ENCODE measurements around the gene ZFYVE28. TPM values are rescaled to one million over a fixed set of nuclear protein-coding genes. Genes with fewer than 3 reads are reported as not detected.

Gene ZFYVE28
- polyA plus RNA-seq, 1 donor from 2014 or later = 1.0 TPM

GRCh38 chr4:2248821-2249261, 169.6 kb downstream of the ZFYVE28 start:
- Mint-ChIP-seq H3K4me3 (no peak overlapping the region), H3K27ac (peak overlapping the region in 1 of 3 donors; percentile 73), H3K36me3 (no peaks in the 10 kb centered on the region), H3K9me3 (no peaks in the 10 kb centered on the region), H3K4me1 (peaks cover 2 to 9% (median 6%) of the 10 kb centered on the region in 3 donors), H3K27me3 (no peaks in the 10 kb centered on the region)

GRCh38 chr4:2248044-2248780, 170.2 kb downstream of the ZFYVE28 start:
- H3K27me3 Mint-ChIP-seq = no peaks in the 10 kb centered on the region
- peaks cover 7 to 15% (median 11%) of the 10 kb centered on the region in 3 donors for H3K4me1 Mint-ChIP-seq
- peak overlapping the region in 1 of 3 donors; percentile 73 for H3K27ac Mint-ChIP-seq
- H3K4me3 Mint-ChIP-seq = no peak overlapping the region
- no peaks in the 10 kb centered on the region for H3K36me3 Mint-ChIP-seq
- H3K9me3 Mint-ChIP-seq = no peaks in the 10 kb centered on the region

DNA sequence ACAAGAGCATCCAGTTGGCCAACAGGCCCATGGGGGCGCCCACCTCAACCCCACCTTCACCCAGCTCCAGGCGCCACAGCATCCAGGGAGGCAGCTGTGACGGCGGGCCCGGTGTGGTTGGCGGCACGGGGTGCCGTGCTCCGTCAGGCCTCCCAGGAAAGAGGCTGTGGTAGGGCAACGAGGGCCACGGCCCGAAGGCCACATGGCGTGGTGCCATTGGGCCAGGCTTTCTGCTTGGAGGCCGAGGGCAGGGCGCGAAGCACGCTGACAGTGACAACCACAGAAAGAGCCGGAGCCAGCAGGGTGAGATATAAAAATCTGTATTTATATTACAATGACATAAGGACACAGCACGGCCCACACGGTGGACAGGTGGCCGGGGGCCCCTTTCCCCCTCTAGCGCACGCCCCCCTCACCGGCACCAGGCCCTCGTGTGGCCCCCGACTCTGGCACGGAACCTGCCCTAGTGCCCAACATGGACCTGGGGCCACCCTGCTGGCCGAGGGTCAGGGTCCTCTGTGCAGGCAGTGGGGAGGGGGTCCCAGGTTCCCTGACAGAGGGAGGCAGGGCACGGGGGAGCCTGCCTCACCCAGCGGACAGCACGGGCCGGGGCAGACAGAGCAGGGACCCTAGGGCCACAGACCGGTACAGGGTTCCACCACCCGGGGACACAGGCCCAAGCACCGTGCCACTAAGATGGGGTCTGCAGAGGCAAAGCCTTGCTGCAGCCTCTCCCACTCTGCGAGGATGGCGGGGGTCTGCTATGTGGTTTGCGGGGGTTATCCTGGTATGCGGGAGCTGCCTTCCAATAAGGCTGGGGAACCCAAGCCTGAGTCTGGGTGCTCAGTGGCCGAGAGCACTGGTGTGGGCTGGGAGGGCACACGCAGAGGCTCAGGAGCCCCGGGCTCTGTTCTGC, 171.1 kb downstream of the ZFYVE28 start:
- no peak overlapping the region for H3K27ac Mint-ChIP-seq
- H3K9me3 Mint-ChIP-seq = no peaks in the 10 kb centered on the region
- no peaks in the 10 kb centered on the region for H3K27me3 Mint-ChIP-seq
- no peak overlapping the region for H3K4me3 Mint-ChIP-seq
- peaks cover 7 to 16% (median 11%) of the 10 kb centered on the region in 3 donors for H3K4me1 Mint-ChIP-seq
- H3K36me3 Mint-ChIP-seq = no peaks in the 10 kb centered on the region

- no peaks in the 10 kb centered on the region for H3K9me3 Mint-ChIP-seq
- peaks cover 7 to 16% (median 11%) of the 10 kb centered on the region in 3 donors for H3K4me1 Mint-ChIP-seq
- H3K27ac Mint-ChIP-seq = no peak overlapping the region
- H3K4me3 Mint-ChIP-seq = no peak overlapping the region
- no peaks in the 10 kb centered on the region for H3K36me3 Mint-ChIP-seq
- H3K27me3 Mint-ChIP-seq = no peaks in the 10 kb centered on the region
Measured at GRCh38 chr4:2246384-2247127, 171.9 kb downstream of the ZFYVE28 start.

DNA sequence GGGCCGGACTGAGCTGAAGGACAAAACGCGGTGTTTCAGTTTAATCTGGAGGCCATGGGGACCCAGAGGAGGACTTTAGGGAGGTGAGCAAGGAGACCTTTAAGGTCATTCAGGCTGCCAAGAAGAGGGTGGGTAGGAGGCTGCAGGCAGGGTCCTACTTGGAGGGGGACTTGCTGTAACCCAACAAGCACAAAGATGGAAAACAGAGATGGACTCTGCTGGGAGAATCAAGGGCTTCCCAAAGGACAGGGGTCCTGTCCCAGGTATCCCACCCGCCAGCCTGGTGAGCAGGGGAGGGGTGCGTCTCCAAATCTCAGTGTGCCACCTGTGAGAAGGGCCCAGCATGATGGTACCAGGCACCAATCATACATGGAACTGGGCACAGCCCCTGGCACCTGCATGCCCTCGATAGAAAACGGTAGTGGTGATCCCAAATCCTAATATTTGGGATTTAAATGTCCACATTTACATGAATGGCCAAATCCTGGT, 172.6 kb downstream of the ZFYVE28 start:
- no peak overlapping the region for H3K4me3 Mint-ChIP-seq
- H3K27me3 Mint-ChIP-seq = no peaks in the 10 kb centered on the region
- H3K4me1 Mint-ChIP-seq = peaks cover 7 to 21% (median 14%) of the 10 kb centered on the region in 3 donors
- H3K27ac Mint-ChIP-seq = peak overlapping the region in 1 of 3 donors; percentile 26
- H3K36me3 Mint-ChIP-seq = no peaks in the 10 kb centered on the region
- H3K9me3 Mint-ChIP-seq = no peaks in the 10 kb centered on the region

- Mint-ChIP-seq H3K36me3 (no peaks in the 10 kb centered on the region), H3K4me1 (peaks cover 11 to 27% (median 20%) of the 10 kb centered on the region in 3 donors), H3K27ac (peak overlapping the region in 2 of 3 donors; percentile 26 to 50), H3K27me3 (no peaks in the 10 kb centered on the region), H3K4me3 (no peak overlapping the region), H3K9me3 (no peaks in the 10 kb centered on the region)
Measured at GRCh38 chr4:2245057-2245786, 173.2 kb downstream of the ZFYVE28 start.

DNA sequence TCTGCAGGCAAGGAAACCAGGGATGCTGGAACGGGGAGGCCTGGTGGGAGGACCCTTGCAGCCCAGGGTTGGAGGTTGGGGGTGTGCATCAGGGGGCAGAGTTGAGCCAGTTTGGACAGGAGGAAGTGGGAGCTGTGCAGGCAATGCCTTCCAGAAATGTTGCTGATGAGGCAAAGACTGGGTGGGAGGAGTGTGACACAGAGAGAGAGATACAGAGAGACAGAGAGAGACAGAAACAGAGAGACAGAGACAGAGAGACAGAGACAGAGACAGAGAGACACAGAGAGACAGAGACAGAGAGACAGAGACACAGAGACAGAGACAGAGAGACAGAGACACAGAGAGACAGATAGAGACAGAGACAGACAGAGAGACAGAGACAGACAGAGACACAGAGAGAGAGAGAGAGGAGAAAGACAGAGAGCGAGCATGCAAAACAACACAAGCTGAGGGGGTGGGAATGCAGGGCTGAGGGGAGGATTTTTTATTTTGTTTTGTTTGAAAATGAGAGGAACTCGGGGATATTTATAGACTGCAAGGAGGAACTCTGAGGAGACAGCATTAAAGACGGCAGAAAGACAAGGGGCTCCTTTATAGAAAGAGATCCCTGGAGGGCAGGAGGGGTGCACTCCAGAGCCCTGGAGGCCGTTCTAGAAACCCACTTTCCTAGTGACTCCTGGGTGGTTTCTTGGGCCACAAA, 174.6 kb downstream of the ZFYVE28 start:
- peaks cover under 1% of the 10 kb centered on the region for H3K36me3 Mint-ChIP-seq
- peaks cover 22 to 39% (median 31%) of the 10 kb centered on the region in 3 donors for H3K4me1 Mint-ChIP-seq
- peak overlapping the region; percentile 73 to 89 (median 77) for H3K27ac Mint-ChIP-seq
- no peaks in the 10 kb centered on the region for H3K27me3 Mint-ChIP-seq
- H3K4me3 Mint-ChIP-seq = peak overlapping the region in 1 of 4 donors; percentile 48
- no peaks in the 10 kb centered on the region for H3K9me3 Mint-ChIP-seq

DNA sequence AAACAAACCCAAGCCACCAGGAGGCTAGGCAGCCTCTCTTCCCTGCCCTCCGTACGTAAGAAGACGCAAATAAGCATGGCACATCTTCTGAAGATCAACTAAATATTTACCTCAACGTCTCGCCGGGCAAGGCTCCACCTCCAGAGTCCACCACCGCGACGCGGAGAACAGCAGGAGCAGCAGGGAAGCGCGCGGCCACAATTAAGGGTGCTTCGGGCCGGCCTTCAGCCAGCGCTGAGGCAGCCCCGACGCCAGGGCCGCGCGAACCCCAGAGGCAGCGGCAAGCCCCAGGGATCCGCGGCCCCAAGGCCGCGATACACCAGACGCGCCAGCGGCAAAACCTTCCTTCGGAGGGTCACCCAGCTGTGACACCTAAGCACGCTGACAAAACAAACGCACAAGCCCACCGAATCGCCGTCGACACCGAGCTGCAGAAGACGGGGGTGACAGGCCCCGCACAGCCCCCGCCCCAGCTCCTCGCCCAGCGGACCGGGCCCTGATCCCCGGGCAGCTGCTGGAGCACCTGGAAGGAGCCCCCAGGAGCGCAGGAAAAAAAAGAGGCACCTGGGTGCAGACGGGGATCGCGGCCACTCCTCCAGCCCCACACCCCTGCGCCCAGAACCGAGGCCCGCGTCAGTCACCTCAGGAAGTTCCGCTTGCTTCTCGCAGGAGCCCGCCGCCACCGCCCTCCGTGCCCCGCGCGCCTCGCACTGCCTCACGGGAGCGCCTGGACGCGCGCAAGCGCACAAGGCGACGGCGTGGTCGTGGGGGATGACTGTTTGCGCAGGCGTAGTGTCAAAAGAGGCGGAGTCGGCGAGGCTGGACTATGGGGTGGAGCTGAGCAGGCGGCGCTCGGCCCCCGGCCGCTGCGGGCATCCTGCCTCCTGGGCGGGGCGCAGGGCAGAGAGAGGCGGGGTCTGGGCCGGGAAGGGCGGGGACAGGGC, 176.8 kb downstream of the ZFYVE28 start, which contains the start of the genes HAUS3 and POLN:
Gene HAUS3 (minus strand): TSS at position 712 of the 944 bp plus-strand sequence. CDS start 1,175 bp downstream, outside the sequence.
Gene POLN (minus strand): TSS at position 712 of the 944 bp plus-strand sequence. CDS start 12,890 bp downstream, outside the sequence.
- peaks cover 7% of the 10 kb centered on the region for H3K36me3 Mint-ChIP-seq
- H3K4me3 Mint-ChIP-seq = peak within 1 kb of the TSS; percentile 91 to 96 (median 94)
- peaks cover 29 to 48% (median 43%) of the 10 kb centered on the region in 3 donors for H3K4me1 Mint-ChIP-seq
- H3K27ac Mint-ChIP-seq = peak within 1 kb of the TSS; percentile 69 to 92 (median 89)
- no peaks in the 10 kb centered on the region for H3K27me3 Mint-ChIP-seq
- H3K9me3 Mint-ChIP-seq = no peaks in the 10 kb centered on the region

- Mint-ChIP-seq H3K27me3 (no peaks in the 10 kb centered on the region), H3K9me3 (no peaks in the 10 kb centered on the region), H3K4me3 (peak overlapping the region; percentile 91 to 96 (median 94)), H3K36me3 (peaks cover 7% of the 10 kb centered on the region), H3K4me1 (peaks cover 29 to 48% (median 45%) of the 10 kb centered on the region in 3 donors), H3K27ac (peak overlapping the region; percentile 69 to 92 (median 88))
Measured at GRCh38 chr4:2241003-2241402, 177.4 kb downstream of the ZFYVE28 start.

- Mint-ChIP-seq H3K36me3 (peaks cover 8% of the 10 kb centered on the region), H3K27ac (peak overlapping the region in 1 of 3 donors; percentile 61), H3K4me1 (peaks cover 28 to 50% (median 40%) of the 10 kb centered on the region in 3 donors), H3K27me3 (no peaks in the 10 kb centered on the region), H3K4me3 (peak overlapping the region in 2 of 4 donors; percentile 30 to 40), H3K9me3 (no peaks in the 10 kb centered on the region)
Measured at GRCh38 chr4:2236944-2237666, 181.3 kb downstream of the ZFYVE28 start.

DNA sequence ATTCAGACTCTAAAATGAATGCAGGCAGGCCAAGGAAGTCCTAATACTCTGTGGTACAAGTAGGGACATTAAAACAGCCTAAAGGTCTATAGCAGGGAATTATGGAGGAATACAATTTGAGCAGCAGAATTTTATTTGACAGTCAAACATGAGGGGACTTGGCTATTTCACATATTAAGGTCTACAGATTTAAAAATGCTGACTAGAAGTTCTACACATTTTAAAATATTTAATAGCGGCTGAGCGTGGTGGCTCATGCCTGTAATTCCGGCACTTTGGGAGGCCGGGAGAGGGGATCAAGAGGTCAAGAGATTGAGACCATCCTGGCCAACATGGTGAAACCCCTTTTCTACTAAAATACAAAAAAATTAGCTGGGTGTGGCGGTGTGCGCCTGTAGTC, 187.4 kb downstream of the ZFYVE28 start:
- peaks cover 6 to 17% (median 6%) of the 10 kb centered on the region in 3 donors for H3K4me1 Mint-ChIP-seq
- peaks cover 2% of the 10 kb centered on the region for H3K36me3 Mint-ChIP-seq
- no peak overlapping the region for H3K27ac Mint-ChIP-seq

GRCh38 chr4:2226261-2226660, 192.2 kb downstream of the ZFYVE28 start:
- no peak overlapping the region for H3K27ac Mint-ChIP-seq
- H3K4me3 Mint-ChIP-seq = no peak overlapping the region

More for the DNA sequence above, 187.4 kb downstream of the ZFYVE28 start:
- Mint-ChIP-seq H3K4me3 (no peak overlapping the region), H3K9me3 (no peaks in the 10 kb centered on the region), H3K27me3 (no peaks in the 10 kb centered on the region)

More at GRCh38 chr4:2226261-2226660, 192.2 kb downstream of the ZFYVE28 start:
- Mint-ChIP-seq H3K9me3 (no peaks in the 10 kb centered on the region), H3K27me3 (no peaks in the 10 kb centered on the region), H3K4me1 (no peaks in the 10 kb centered on the region), H3K36me3 (peaks cover 1% of the 10 kb centered on the region)
